ENCODE data around the gene CCDC122.

Gene CCDC122

DNA sequence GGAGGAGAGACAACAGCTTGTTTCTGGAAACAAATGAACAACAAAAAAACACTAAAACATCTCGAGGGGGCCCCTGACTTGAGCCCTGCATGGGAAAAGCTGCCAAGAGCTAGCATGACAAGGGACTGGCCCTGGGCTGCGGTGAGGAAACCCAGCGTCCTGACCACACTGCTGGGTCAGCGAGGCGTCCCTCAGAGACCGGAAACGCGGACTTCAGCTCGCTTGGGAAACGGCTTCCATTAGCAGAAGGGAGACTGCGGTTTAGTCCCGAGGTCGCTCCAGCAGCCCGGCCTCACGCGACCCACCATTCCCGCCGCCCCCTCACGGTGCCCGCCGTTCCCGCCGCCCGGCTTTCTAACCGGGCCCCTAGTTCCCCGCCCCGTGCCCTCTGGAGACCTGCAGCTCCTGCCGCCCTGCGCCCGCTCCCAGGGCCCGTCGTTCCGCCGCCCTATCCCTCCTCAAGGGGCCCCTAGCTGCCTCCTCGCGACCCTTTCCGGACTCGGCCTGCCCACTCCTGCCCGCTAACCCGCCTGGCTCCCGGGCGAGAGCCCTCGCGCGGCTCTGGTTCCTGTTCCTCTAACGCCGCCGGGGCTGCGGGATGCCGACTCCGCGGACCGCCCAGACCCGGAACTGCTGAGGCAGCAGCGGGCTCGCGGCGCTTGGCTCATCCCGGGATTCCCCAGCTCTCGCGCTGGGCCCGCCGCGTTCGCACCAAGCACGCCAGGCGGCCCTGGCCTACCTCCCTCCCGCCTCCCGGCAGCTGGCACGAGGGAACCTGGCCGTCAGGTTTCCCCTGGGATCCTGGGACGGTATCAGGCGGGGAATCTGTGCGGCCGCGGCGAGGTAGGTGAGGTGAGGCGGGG, at the start of gene CCDC122:
TSS of gene CCDC122 (minus strand) at position 849 of the 863 bp plus-strand sequence. CDS start 10,364 bp downstream, outside the sequence.
- Mint-ChIP-seq H3K27ac (peak within 1 kb of the TSS; percentile 85), H3K36me3 (no peaks in the 10 kb centered on the region), H3K4me3 (peak within 1 kb of the TSS; percentile 86), H3K9me3 (no peaks in the 10 kb centered on the region), H3K27me3 (peaks cover 21% of the 10 kb centered on the region), H3K4me1 (peaks cover 20% of the 10 kb centered on the region)

DNA sequence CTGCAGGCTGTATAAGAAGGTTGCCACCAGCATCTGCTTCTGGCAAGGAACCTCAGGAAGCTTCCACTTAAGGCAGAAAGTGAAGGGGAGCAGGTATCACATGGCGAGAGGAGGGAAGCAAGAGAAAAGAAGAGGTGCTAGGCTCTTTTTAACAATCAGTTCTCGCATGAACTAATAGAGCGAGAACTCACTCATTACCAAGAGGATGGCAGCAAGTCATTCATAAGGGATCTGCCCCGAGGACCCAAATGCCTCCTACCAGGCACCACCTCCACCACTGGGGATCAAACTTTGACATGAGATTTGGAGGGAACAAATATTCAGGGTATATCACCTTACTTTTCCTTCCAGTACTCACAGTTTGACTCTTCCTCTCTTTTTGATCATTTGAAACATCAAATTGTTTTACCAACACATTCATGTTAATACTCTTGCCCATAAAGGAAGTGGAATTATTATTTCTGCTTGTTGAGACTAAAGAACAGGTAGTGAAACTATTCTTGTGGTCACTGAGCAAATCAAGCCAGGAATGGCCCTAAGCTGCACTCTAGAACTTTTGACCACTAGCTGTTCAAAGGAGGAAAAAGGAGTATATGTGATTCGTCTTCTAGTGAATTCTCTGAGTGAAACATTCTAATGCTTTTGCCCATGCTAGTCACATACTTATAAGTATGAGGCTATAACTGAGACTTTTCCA, 45.2 kb upstream of the CCDC122 start:
- Mint-ChIP-seq H3K36me3 (no peaks in the 10 kb centered on the region), H3K27me3 (peaks cover 13% of the 10 kb centered on the region), H3K4me1 (no peaks in the 10 kb centered on the region)

DNA sequence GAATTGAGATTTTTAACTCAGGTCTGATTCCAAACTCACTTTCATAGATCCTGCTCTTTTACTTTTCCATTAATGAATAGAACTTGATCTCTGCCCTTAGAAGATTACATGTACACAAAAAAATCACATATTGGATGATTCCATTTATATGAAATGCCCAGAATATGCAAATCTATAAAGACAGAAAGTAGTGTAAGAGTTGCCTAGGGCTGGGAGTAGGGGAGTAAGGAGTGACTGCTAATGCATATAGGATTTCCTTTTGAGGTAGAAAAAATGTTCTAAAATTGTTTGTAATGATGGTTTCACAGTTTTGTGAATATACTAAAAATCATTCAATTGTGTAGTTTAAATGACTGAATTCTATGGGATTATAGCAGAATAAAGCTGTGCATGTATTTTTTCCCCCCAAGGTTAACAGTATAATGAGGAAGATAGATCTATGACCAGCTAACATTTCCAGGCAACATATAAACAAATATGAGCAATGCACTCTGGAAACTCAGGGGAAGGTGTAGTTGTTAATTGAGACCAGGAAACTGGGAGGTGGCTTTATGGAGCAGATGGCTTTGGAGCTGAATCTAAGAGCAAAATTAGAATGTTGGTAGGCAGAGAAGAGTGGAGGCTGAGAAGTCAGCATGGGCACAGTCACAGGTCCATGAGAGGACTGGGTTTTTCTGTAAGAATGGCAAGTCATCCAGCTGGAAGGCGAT, 41.6 kb upstream of the CCDC122 start:
- Mint-ChIP-seq H3K4me3 (no peak overlapping the region), H3K27me3 (peaks cover 19% of the 10 kb centered on the region), H3K9me3 (no peaks in the 10 kb centered on the region), H3K4me1 (no peaks in the 10 kb centered on the region), H3K36me3 (no peaks in the 10 kb centered on the region), H3K27ac (no peak overlapping the region)

More for the DNA sequence above, 45.2 kb upstream of the CCDC122 start:
- Mint-ChIP-seq H3K9me3 (no peaks in the 10 kb centered on the region), H3K27ac (no peak overlapping the region), H3K4me3 (no peak overlapping the region)

DNA sequence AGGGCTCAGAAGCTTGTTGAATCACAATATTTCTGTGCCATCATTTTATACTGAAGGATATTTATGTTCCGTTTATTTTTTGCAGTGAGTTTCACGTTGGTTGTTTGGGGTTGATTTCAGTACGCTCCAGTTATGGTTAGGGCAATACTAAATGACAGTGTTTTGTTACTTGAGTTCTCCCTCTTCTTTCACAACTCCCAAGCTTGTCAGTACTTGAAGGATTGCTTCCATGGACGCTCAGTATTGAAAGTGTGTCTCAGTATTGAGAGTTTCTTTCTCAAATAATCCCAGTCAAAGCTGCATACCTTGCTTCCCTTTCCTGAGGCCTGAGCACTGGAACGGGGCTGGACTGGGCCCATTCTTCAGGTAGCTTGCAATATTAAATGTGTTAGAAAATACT, 39.1 kb upstream of the CCDC122 start:
- peaks cover 14% of the 10 kb centered on the region for H3K27me3 Mint-ChIP-seq
- H3K4me1 Mint-ChIP-seq, result no peaks in the 10 kb centered on the region

GRCh38 chr13:43916828-43917227, 37.3 kb upstream of the CCDC122 start:
- Mint-ChIP-seq H3K27me3 (peaks cover 14% of the 10 kb centered on the region), H3K4me1 (no peaks in the 10 kb centered on the region), H3K9me3 (no peaks in the 10 kb centered on the region), H3K4me3 (no peak overlapping the region), H3K27ac (no peak overlapping the region), H3K36me3 (no peaks in the 10 kb centered on the region)

More for the DNA sequence above, 39.1 kb upstream of the CCDC122 start:
- Mint-ChIP-seq H3K9me3 (no peaks in the 10 kb centered on the region), H3K27ac (no peak overlapping the region), H3K4me3 (no peak overlapping the region), H3K36me3 (no peaks in the 10 kb centered on the region)

DNA sequence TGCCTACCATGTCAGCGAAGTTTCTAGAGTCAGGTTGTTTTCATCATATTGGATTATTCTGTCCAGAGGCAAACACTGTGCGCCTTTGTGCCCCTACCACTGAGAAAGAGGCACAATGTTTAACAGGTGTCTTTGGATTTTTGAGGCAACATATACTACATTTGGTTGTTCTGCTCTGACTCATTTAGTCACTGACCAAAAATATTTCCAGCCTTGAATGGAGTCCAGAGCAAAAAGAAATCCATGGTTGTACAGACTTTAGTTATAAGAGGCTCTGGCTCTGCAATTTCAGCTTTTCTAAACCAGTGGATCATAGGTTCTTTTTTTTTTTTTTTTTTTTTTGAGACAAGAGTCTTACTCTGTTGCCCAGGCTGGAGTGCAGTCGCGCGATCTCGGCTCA, 35.9 kb upstream of the CCDC122 start:
- no peak overlapping the region for H3K27ac Mint-ChIP-seq
- no peaks in the 10 kb centered on the region for H3K9me3 Mint-ChIP-seq
- H3K4me3 Mint-ChIP-seq, result no peak overlapping the region
- H3K27me3 Mint-ChIP-seq, result peaks cover 9% of the 10 kb centered on the region
- H3K4me1 Mint-ChIP-seq, result no peaks in the 10 kb centered on the region
- H3K36me3 Mint-ChIP-seq, result no peaks in the 10 kb centered on the region

DNA sequence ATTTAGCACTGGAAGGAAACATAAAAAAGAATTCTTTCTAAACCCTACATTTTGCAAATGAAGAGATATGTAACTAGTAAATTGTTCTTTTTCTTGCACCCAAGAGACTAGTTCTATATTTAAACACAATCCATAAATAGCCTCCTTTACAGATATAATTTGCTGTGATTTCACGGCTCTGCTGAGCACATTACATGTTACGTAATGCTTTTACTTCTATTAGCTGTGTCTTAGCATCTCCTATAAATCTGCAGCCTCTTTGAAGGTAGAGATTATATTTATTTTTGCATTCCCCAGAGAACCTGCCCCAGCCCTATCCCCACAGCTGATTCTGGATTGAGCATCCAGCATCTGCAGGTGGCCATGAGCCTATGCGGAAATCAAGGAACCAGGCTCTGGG, 32.3 kb upstream of the CCDC122 start:
- H3K9me3 Mint-ChIP-seq, result no peaks in the 10 kb centered on the region
- H3K4me3 Mint-ChIP-seq, result no peak overlapping the region
- no peaks in the 10 kb centered on the region for H3K36me3 Mint-ChIP-seq
- H3K27me3 Mint-ChIP-seq, result peaks cover 6% of the 10 kb centered on the region
- no peak overlapping the region for H3K27ac Mint-ChIP-seq
- H3K4me1 Mint-ChIP-seq, result peaks cover 4% of the 10 kb centered on the region

DNA sequence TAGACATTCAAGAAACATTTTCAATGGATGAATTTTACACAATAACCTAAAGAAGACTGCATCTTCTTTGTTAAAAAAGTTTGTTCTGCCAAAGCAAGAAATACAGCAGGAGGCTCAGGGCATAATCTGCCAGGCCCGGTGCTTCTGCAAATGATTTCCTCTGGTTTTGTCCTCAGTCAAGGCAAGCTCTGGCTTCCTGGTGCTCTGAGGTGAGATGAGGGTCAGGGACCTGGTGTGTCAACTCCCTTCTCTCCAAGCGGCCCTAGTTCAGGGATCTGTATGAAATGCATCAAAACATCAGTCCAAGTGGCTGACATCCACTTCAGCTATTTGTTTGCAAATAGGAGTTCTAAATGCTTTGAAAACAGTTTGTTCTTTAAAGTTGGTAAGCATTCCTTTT, 31.7 kb upstream of the CCDC122 start:
- H3K9me3 Mint-ChIP-seq, result no peaks in the 10 kb centered on the region
- no peak overlapping the region for H3K27ac Mint-ChIP-seq
- H3K27me3 Mint-ChIP-seq, result peaks cover 8% of the 10 kb centered on the region
- H3K4me3 Mint-ChIP-seq, result no peak overlapping the region
- H3K36me3 Mint-ChIP-seq, result no peaks in the 10 kb centered on the region
- peaks cover 4% of the 10 kb centered on the region for H3K4me1 Mint-ChIP-seq

DNA sequence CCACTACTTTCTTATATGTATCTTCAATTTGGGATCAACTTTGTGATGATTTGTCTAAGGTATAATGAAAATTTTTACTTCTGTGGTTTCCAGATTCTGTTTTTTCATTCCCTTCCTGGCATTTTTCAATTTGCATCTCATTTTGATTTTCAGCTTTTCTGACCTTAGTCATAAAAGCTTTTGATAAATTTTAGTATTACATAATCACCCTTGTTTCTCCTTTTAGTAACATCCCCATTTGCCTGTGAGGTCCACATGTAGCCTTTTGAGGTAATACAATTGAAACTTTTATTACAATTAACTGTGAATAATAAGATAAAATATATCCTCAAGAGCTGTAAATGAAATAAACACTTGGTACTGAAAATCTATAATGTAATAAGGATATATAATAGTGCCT, 31.3 kb upstream of the CCDC122 start:
- Mint-ChIP-seq H3K36me3 (no peaks in the 10 kb centered on the region), H3K27ac (no peak overlapping the region), H3K9me3 (no peaks in the 10 kb centered on the region), H3K27me3 (peaks cover 10% of the 10 kb centered on the region), H3K4me3 (no peak overlapping the region), H3K4me1 (peaks cover 4% of the 10 kb centered on the region)

DNA sequence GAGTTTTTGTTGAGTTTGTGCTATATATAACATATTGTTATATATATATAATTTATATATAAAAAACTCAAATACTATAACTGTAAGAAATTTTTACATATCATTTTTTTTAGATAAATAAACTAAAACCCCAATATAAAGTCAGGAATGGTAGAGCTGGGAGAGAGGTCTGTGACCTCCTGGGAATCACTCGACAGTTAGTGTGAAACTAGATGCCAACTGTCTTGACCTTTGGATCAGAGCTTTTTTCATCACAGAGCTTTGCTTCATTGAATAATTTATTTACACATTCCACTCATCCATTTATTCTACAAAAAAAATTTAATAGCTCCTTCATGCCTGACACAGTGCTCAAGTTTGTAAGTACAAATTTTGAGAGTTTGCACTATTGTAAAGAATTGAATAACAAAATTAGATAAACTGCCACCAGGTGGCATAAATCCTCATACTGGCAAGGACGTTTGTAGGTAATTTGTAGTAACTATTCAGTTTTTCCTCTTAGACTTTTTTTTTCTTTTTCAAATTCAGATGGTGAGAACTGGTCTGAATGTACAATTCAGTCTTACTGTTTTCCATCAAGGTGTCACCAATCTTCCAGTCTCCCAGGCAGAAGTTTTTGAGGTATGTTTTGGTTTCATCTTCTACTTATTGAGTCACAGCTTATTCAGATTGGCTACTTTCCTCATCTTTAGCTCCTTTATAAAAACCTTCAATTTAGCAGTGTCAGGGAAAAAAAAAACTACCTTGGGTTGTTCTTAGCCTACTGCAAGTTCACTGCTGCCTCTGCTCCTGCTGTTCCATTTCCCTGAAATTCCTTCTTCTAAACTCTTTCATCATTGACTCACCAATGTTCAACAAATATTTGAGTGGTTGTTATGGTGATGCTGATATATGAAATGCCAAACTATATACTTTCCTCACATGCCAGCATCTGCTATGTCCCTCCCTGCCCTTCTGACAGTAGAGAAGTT, 28.9 kb upstream of the CCDC122 start:
- peaks cover 16% of the 10 kb centered on the region for H3K27me3 Mint-ChIP-seq
- H3K4me1 Mint-ChIP-seq, result peaks cover 4% of the 10 kb centered on the region
- no peaks in the 10 kb centered on the region for H3K36me3 Mint-ChIP-seq
- H3K9me3 Mint-ChIP-seq, result no peaks in the 10 kb centered on the region
- no peak overlapping the region for H3K4me3 Mint-ChIP-seq
- no peak overlapping the region for H3K27ac Mint-ChIP-seq

DNA sequence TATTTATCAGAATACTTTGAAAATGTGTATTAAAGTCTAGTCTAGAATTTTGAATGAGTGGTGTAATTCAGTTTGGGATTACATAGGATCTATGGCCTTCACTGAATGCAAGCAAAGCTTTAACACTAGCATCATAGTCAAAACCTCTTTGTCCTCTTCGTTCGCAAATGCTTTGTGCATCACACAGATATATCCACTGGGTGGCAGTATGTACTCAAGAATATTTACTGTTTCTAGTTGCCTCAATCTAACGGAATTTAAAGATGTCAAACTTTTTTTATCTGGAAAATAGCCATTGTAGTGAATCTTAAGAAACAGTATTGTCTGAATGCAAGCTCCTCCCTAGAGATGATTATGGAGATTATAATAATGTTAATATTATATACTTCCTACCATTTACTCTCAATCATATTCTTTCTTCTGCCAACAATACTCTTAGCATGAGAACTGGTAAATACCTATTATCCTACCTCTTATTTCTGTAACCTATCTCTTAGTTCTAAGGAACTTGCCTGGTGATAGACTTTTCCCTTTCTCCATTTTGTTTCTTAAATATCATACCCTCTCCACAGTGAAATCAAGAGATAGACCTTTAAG, 26.0 kb upstream of the CCDC122 start:
- no peak overlapping the region for H3K4me3 Mint-ChIP-seq
- H3K4me1 Mint-ChIP-seq, result peaks cover 4% of the 10 kb centered on the region
- H3K27ac Mint-ChIP-seq, result no peak overlapping the region
- peaks cover 20% of the 10 kb centered on the region for H3K27me3 Mint-ChIP-seq
- no peaks in the 10 kb centered on the region for H3K36me3 Mint-ChIP-seq
- no peaks in the 10 kb centered on the region for H3K9me3 Mint-ChIP-seq

DNA sequence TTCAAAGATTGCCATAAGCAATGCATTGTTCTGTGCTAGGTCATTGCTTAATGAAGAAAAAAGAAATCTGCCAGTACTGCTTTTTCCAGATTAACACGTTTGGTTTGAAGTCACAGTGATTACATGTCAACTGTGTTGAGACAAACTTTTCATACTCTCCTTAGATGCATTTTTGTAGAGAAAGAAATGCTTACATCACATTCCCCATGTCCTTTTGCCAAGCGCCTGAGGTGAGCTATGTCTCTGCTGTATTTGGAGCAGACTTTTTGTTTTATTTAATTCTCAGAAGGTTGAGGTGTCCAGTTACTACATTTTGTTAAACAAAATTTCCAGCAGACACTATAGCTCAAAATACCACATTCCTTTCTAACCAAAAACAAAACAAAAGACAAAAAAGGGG, 16.4 kb upstream of the CCDC122 start:
- no peaks in the 10 kb centered on the region for H3K36me3 Mint-ChIP-seq

GRCh38 chr13:43894438-43894837, 14.9 kb upstream of the CCDC122 start:
- H3K27ac Mint-ChIP-seq, result no peak overlapping the region
- no peaks in the 10 kb centered on the region for H3K36me3 Mint-ChIP-seq

More for the DNA sequence above, 16.4 kb upstream of the CCDC122 start:
- Mint-ChIP-seq H3K27ac (no peak overlapping the region), H3K9me3 (no peaks in the 10 kb centered on the region), H3K4me3 (no peak overlapping the region), H3K27me3 (peaks cover 7% of the 10 kb centered on the region), H3K4me1 (no peaks in the 10 kb centered on the region)

DNA sequence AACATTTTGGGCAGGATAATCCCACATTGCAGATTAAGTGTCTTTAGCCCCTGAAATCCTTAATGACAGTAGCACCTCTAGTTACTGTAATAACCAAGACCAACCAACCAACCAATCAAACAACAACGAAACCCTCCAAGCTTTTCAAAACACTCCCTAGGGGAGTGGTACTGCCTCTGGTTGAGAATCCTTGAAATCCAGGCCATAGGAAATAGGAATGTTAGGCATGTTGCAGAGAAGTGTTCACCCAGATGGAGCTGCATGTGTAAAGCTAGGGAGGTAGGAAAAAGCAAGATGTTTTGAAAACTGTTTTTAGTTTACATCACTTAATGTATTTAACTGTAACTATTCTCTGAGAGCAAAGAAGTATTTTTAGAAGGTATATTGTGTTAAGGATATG, 4.7 kb upstream of the CCDC122 start:
- H3K4me3 Mint-ChIP-seq, result no peak overlapping the region
- no peak overlapping the region for H3K27ac Mint-ChIP-seq
- no peaks in the 10 kb centered on the region for H3K36me3 Mint-ChIP-seq
- H3K4me1 Mint-ChIP-seq, result peaks cover 7% of the 10 kb centered on the region
- peaks cover 23% of the 10 kb centered on the region for H3K27me3 Mint-ChIP-seq
- H3K9me3 Mint-ChIP-seq, result no peaks in the 10 kb centered on the region

More at GRCh38 chr13:43894438-43894837, 14.9 kb upstream of the CCDC122 start:
- Mint-ChIP-seq H3K9me3 (no peaks in the 10 kb centered on the region), H3K4me3 (no peak overlapping the region), H3K4me1 (no peaks in the 10 kb centered on the region), H3K27me3 (peaks cover 10% of the 10 kb centered on the region)
